Measurements from ENCODE around the gene L3MBTL1. TPM values are rescaled to one million over a fixed set of nuclear protein-coding genes. Genes with fewer than 3 reads are reported as not detected.

Gene L3MBTL1
- total and polyA plus RNA-seq, 2 donors (not counting 3 experiments of a cell fraction or from before 2014, with no cell fraction given) = 5.2 to 8.2 TPM

GRCh38 chr20:43511879-43512278, 4.4 kb downstream of the L3MBTL1 start:
- intact Hi-C loops (cut with micrococcal nuclease) (no loop called here), dilution Hi-C loops (cut with MboI; ENCODE audit: extremely low pct_ligation_motif_present, low sequenced_read_pairs) (no loop called here)
- DNase-seq (ENCODE audit: low read depth, low spot score) (no peak), FAIRE-seq (no peak)
- Histone ChIP-seq H3K79me2 (ENCODE audit: control insufficient read depth, insufficient read depth, low read length) (no peaks in the 10 kb centered on the region), H2AFZ (ENCODE audit: low read depth, low read length) (no peak overlapping the region), H3K9ac (replicated peaks; ENCODE audit: extremely low read depth, insufficient read depth, low read length) (no peak overlapping the region), H3K36me3 (ENCODE audit: control insufficient read depth in 2 of 2, extremely low read depth in 1 of 2, insufficient read depth in 2 of 2, low read length in 2 of 2) (no peaks in the 10 kb centered on the region), H3K27me3 (ENCODE audit: control insufficient read depth in 2 of 2, insufficient read depth in 2 of 2, low read length in 2 of 2) (peaks cover 9 to 13% of the 10 kb centered on the region in 2 experiments), H4K20me1 (replicated peaks; ENCODE audit: control insufficient read depth, extremely low read depth, insufficient read depth, low read length) (no peaks in the 10 kb centered on the region), H3K4me1 (ENCODE audit: control insufficient read depth, extremely low read depth, insufficient read depth, low read length) (peaks cover 4% of the 10 kb centered on the region), H3K27ac (ENCODE audit: insufficient read depth, low read depth, low read length) (no peak overlapping the region), H3K9me3 (replicated peaks; ENCODE audit: control insufficient read depth, insufficient read depth, low read length) (no peaks in the 10 kb centered on the region), H3K9me1 (replicated peaks; ENCODE audit: control insufficient read depth, extremely low read depth, insufficient read depth, low read length) (no peaks in the 10 kb centered on the region), H3K4me2 (ENCODE audit: insufficient read depth, low read length) (no peak overlapping the region), H3K4me3 (replicated peaks in 1 of 3; ENCODE audit: insufficient read depth in 1 of 3, low read depth in 1 of 3, low read length in 3 of 3) (no peak overlapping the region)
- ChIA-PET POLR2A (no interaction called here), CTCF (interaction anchor here (0.7 kb wide), 1 partner anchor 26 kb away, joined by 4 read pairs; no protein-coding TSS in a partner anchor)
- TF ChIP-seq EZH2 (IDR thresholded peaks at IDR 0.05; ENCODE audit: borderline replicate concordance, low read depth, low read length, severe bottlenecking) (no peak), MYC (IDR thresholded peaks at IDR 0.05; ENCODE audit: low read depth, low read length) (no peak), JUN (IDR thresholded peaks at IDR 0.05; ENCODE audit: borderline replicate concordance, insufficient read depth, insufficient read length, low read depth) (no peak), POLR2AphosphoS5 (IDR thresholded peaks at IDR 0.05; ENCODE audit: insufficient read depth, low read depth, low read length) (no peak), MAX (IDR thresholded peaks at IDR 0.05; ENCODE audit: insufficient read depth, insufficient read length) (no peak), GATA2 (IDR thresholded peaks at IDR 0.05; ENCODE audit: insufficient read depth, insufficient read length, low read depth, low read length) (no peak), POLR2A (IDR thresholded peaks at IDR 0.05; ENCODE audit: low read depth, low read length) (no peak), FOS (IDR thresholded peaks at IDR 0.05; ENCODE audit: borderline replicate concordance, insufficient read depth, low read length) (no peak)
- TF ChIP-seq, protein P1, sequence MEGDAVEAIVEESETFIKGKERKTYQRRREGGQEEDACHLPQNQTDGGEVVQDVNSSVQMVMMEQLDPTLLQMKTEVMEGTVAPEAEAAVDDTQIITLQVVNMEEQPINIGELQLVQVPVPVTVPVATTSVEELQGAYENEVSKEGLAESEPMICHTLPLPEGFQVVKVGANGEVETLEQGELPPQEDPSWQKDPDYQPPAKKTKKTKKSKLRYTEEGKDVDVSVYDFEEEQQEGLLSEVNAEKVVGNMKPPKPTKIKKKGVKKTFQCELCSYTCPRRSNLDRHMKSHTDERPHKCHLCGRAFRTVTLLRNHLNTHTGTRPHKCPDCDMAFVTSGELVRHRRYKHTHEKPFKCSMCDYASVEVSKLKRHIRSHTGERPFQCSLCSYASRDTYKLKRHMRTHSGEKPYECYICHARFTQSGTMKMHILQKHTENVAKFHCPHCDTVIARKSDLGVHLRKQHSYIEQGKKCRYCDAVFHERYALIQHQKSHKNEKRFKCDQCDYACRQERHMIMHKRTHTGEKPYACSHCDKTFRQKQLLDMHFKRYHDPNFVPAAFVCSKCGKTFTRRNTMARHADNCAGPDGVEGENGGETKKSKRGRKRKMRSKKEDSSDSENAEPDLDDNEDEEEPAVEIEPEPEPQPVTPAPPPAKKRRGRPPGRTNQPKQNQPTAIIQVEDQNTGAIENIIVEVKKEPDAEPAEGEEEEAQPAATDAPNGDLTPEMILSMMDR (IDR thresholded peaks at IDR 0.05; ENCODE audit: extremely low read depth in 1 of 2, insufficient read depth in 1 of 2, low read depth in 1 of 2, low read length in 2 of 2) = no peak
- BruUV-seq (replicated peaks) = no TSS peak
